Measurements from ENCODE around the gene STRIP1.
"Not testable (repeated sequence)": the region's sequence is repeated elsewhere in the genome, so short reads cannot be mapped to it uniquely, and the experiment has no call there.

Gene STRIP1

GRCh38 chr1:110011527-110012041 is 22.8 kb upstream of the STRIP1 start:
- DNase-seq (ENCODE audit: low spot score): peak; percentile 45

GRCh38 chr1:110012100-110012780 is 22.2 kb upstream of the STRIP1 start:
- DNase-seq (ENCODE audit: low spot score): no peak

DNA sequence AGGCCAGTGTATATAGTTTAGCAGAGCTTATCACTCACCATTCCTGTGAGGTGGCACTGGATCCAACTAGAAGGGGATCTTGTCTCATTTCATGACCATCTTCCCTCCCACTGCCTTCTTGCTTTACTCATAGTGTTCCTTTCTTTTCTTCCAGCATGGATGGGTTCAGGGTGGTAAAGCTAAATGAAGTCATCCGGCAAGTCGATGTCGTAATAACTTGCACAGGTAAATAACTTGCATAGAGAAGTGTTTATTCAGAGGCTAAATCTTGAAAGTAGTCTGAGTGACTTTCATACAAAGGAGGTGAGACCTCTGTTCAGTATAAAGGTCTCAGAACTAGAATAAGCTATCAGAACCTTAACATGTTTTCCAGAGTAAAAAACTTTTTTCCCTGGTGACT is 16.6 kb upstream of the STRIP1 start:
- DNase-seq (ENCODE audit: low spot score): no peak

GRCh38 chr1:110018396-110018795 is 16.0 kb upstream of the STRIP1 start:
- DNase-seq (ENCODE audit: low spot score): no peak

GRCh38 chr1:110019770-110020169 is 14.7 kb upstream of the STRIP1 start:
- DNase-seq (ENCODE audit: low spot score): no peak

- DNase-seq (ENCODE audit: low spot score): no peak
Observed at GRCh38 chr1:110021285-110021684, 13.1 kb upstream of the STRIP1 start.

DNA sequence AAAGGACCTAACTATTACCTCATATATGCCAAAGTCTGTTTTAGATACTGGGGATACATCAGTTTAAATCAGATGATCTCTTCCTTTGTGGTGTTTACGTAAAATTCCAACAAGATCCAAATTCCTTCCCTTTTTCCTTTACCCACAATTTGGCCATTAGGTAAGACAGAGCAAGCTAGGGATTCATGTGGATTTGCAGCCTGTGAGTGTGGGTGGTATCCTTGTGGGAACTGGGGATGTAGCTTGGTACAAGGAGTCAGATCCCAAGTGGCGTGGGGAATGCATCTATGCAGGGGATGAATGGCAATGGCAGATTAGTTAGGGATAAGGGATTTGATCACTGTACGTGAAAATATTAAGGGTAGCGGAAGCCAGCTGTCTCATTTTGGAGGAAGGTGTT is 9.8 kb upstream of the STRIP1 start:
- no peak for DNase-seq (ENCODE audit: low spot score)

DNA sequence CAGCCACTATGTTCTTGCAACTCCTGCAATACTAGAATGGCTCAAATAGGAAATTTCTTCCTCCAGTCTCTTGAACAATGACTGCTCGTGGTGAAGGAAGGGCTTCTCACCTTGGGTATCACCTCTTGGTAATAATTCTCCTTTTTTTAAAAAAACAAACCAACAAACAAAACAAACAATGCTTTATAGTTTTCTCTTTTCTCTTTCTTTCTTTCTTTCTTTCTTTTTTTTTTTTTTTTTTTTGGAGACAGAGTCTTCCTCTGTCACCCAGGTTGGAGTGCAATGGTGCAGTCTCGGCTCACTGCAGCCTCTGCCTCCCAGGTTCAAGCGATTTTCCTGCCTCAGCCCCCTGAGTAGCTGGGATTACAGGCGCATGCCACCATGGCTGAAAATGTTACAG is 3.7 kb upstream of the STRIP1 start:
- DNase-seq (ENCODE audit: low spot score): not testable (repeated sequence)

GRCh38 chr1:110032327-110032726 is 2.1 kb upstream of the STRIP1 start:
- no peak for DNase-seq (ENCODE audit: low spot score)

GRCh38 chr1:110033421-110033820 is 1.0 kb upstream of the STRIP1 start:
- DNase-seq (ENCODE audit: low spot score): no peak

DNA sequence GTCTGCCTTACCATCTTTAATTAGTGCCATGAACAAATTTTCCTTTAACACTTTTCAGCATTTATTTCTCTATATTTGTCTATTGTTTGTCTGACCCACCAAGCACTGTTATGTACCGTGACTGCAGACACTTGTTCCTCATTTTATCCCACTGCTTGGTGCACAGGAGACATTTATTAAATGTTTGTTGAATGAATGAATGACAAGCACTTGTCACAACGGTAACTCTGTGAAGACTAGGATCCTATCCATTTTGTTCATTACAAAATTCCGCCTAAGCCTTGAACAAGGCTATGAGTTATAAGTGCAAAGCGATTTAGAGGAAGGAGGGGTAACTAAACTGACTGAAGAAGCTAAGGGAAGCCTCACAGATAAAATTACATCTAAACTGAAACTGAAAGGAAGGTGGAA is 379 bp upstream of the STRIP1 start:
- DNase-seq (ENCODE audit: low spot score): no peak

- peak; percentile 70 for DNase-seq (ENCODE audit: low spot score)
Observed at GRCh38 chr1:110035236-110035752, 870 bp downstream of the STRIP1 start.

- DNase-seq (ENCODE audit: low spot score): no peak
Observed at GRCh38 chr1:110038271-110038670, 3.8 kb downstream of the STRIP1 start.

GRCh38 chr1:110039641-110040040 is 5.2 kb downstream of the STRIP1 start:
- no peak for DNase-seq (ENCODE audit: low spot score)

DNA sequence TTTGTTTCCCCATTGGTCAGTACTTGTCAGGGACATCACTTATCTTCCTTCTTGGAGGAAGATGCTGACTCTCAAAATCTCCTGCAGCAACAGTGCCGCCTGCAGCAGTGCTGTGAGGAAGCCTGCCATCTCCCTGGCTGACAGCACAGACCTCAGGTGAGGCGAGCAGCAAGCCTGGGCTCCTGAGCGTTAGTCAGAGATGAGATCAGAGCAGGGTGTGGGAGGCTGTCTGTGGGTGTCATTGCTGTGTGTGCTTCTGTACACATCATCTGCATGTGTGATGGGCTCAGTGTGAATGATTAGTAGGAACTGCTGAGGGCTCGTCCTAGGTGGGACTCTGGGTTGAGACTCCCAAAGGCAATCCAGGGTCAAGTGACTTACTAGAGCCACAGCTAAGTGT is 6.1 kb downstream of the STRIP1 start:
- no peak for DNase-seq (ENCODE audit: low spot score)

GRCh38 chr1:110043016-110043415 is 8.6 kb downstream of the STRIP1 start:
- DNase-seq (ENCODE audit: low spot score): no peak

DNA sequence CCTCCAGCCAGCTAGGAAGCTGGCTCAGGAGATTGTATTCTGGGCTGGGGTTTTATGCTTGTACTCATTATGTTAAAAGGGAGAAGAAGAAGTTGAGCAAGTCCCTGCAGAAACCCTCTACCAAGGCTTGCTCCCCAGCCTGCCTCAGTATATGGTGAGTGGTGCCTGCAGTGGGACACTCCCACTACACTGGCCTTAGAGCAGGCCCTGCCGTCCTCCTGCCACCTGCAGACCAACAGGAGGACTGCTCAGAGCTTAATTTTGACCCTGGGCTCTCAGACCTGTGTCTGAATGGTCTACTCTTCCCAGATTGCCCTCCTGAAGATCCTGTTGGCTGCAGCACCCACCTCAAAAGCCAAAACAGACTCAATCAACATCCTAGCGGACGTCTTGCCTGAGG is 13.0 kb downstream of the STRIP1 start:
- DNase-seq (ENCODE audit: low spot score): no peak

DNA sequence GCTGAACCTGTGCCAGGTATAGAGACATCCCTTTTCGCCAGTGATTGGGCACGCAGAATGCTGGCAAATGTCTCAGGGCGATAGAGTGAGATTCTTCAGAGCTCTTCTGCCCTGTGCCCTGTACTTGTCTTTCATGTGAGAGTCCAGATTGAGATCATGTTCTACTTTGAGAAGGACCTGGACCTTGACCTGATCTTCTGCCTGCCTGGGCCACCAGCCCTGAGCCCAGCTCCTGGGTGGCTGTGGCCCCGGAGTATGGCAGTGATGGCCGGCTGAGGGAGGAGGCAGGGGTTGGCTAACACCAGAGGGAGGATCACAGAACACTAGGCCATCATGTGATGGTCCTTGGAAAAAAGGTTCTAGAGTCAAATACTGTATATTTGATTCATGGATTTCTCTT is 13.8 kb downstream of the STRIP1 start:
- no peak for DNase-seq (ENCODE audit: low spot score)

DNA sequence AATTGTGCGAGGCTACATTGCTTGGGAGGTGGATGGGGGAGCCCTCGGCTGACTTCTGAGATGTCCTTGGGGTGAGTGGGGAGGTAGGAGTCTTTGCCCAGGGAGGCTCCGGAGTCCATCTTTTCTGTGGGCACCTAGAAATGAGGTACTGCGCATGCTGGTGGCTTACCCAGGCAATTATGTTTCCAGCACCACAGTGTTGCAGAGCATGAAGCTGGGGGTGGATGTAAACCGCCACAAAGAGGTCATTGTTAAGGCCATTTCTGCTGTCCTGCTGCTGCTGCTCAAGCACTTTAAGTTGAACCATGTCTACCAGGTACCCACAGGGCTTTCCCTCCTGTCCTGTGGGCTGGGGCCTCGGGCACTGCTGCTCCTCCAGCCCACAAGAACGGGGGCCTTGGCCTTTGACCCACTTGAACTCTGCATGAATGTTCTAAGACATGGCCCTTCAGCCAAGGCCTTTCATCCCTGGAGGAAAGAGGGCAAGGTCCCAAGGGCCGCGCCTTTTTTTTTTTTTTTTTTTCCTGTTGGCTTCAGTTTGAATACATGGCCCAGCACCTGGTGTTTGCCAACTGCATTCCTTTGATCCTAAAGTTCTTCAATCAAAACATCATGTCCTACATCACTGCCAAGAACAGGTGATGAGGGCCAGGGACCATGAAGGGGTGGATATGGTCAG is 14.6 kb downstream of the STRIP1 start:
- DNase-seq (ENCODE audit: low spot score): no peak

- DNase-seq (ENCODE audit: low spot score): no peak
Observed at GRCh38 chr1:110049801-110050601, 15.6 kb downstream of the STRIP1 start.

DNA sequence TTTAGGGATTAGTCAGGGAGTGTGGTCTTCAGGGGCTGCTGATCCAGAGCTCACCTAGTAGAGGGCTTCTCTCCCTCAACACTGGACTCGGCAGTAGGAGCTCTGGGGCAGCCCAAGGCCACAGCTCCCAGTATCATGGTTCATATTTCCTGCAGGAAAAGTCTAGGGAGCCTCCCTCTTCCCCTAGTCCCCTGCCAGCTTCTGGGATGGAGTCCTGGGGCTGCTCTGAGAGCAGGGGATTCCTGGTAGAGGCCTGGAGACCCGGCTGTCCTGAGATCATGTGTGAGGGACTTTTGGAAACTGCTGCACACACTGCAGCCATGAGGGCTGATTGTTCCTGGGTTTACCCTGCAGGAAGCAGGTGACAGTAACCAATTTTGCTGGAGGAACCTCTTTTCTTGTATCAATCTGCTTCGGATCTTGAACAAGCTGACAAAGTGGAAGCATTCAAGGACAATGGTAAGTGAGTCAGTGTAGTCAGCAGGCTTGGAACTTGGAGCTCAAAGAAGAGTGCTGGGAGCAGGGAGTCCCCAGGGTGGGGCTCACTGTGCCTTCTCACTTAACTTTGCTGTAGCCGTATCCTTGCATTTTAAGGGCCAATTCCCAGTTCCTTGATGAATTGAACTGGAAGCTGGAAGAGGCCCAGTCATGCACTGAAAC is 16.3 kb downstream of the STRIP1 start:
- DNase-seq (ENCODE audit: low spot score): no peak

DNA sequence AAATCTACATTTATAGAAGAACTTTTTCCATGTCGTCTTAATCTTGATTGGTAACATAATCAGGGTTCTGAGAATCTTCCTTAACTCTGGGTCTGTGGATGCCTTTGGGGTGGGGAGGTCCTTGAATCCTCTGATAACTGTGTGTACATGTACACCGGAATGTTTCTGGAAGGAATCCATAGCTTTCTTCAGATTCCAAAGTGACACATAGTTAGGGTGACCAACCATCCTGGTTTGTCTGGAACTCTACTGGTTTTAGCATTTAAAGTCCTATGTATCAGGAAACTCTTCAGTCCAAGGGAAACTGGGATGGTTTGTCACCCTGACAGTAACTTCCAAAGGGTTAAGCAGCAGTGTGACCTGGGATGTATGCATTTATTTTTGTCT is 16.8 kb downstream of the STRIP1 start:
- no peak for DNase-seq (ENCODE audit: low spot score)

Measured in RKO (cell line).